GM12801 (cell line): ENCODE measurements around the gene NELL1.

Experiments used
- TF ChIP-seq, protein P1 (sequence below): IDR thresholded peaks from one replicate; pipeline ENCODE4 v1.5.1; 2011; ENCODE audit warnings: control low read depth; ENCODE audit not compliant: insufficient read length; ENCODE audit errors: extremely low read depth

The NELL1 gene

DNA sequence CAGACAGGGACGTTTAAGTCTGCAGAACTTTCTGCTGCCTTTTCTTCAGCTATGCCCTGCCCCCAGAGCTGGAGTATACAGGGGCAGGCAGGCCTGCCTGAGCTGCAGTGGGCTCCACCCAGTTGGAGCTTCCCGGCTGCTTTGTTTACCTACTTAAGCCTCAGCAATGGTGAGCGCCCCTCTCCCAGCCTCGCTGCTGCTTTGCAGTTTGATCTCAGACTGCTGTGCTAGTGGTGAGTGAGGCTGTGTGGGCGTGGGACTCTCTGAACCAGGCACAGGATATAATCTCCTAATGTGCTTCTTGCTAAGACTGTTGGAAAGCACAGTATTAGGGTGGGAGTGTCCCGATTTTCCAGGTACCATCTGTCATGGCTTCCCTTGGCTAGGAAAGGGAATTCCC lies 38.5 kb downstream of the NELL1 start:
- TF ChIP-seq, protein P1, sequence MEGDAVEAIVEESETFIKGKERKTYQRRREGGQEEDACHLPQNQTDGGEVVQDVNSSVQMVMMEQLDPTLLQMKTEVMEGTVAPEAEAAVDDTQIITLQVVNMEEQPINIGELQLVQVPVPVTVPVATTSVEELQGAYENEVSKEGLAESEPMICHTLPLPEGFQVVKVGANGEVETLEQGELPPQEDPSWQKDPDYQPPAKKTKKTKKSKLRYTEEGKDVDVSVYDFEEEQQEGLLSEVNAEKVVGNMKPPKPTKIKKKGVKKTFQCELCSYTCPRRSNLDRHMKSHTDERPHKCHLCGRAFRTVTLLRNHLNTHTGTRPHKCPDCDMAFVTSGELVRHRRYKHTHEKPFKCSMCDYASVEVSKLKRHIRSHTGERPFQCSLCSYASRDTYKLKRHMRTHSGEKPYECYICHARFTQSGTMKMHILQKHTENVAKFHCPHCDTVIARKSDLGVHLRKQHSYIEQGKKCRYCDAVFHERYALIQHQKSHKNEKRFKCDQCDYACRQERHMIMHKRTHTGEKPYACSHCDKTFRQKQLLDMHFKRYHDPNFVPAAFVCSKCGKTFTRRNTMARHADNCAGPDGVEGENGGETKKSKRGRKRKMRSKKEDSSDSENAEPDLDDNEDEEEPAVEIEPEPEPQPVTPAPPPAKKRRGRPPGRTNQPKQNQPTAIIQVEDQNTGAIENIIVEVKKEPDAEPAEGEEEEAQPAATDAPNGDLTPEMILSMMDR, result no peak

DNA sequence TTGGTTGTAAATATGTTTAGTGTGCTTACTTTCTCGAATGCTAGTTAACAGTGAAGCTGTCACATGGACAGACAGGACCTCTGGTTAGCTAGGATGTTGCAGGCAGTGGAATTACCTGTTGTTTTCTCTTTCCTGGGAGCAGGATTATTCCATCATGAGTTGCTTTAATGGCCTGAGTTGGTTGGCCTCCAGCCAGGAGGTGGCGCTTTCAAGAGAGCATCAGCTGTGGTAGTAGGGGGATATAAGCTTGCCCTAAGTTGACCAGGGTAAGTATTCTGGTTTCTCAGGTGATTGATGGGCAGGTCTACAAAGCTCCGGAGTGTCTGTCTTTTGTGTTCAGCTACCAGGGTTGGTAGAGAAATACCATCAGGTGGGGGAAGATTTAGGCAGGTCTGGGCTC lies 43.5 kb downstream of the NELL1 start:
- TF ChIP-seq, protein P1, result no peak

DNA sequence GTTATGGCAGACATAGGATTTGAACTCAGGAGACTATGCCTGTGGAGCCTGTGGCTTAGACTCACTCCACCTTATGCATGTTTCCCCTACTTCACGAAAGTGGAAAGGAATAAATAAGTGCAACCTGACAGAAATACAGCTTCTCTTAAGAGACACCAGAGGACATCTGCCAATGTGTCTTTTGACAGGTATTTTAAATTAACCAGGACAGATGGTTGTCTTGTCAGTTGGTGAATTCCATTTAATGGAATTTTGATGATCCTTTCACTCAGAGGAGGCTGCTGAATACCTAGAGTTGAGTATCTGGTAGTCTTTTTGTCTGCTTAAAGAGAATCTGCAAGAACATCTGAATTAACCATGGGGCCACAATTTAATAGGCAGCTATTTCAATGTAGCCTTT lies 46.1 kb downstream of the NELL1 start:
- TF ChIP-seq, protein P1, result no peak

DNA sequence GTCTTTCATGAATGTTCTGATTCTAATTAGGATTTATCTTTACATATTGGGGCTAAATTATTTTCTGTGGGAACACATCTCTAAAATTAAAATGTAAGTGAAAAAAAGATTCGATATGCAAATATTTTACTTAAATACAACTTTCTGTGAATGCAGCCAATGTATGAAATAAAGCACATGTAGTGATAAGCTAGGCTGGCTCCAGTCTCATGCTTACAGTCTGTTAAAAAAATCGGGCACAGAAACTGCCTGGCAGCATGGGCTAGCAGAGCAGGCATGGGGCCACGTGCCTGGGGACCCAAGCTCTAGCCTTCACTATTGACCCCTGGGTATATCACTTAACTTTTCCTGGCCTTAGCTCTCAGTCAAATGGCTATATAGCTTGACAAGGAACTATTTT lies 46.5 kb downstream of the NELL1 start:
- TF ChIP-seq, protein P1, result no peak

DNA sequence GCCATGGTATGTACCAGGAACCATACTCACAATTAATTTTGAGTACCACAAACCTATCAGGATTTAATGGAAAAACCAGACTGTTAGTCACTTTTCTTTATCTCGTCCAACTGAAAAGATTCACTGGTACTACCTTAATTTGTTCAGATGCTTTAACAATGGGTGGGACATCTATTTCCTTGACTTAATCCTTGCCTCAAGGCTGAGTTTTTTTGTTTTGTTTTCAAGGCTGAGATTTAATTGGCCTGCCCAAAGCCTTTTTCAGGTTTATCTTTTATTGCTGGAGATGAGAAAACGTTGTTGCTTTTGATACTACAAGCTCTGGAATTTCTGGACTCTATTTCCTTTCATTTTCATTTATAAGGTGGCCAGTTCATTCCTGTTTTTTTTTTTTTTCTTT lies 50.4 kb downstream of the NELL1 start:
- TF ChIP-seq, protein P1, result no peak

DNA sequence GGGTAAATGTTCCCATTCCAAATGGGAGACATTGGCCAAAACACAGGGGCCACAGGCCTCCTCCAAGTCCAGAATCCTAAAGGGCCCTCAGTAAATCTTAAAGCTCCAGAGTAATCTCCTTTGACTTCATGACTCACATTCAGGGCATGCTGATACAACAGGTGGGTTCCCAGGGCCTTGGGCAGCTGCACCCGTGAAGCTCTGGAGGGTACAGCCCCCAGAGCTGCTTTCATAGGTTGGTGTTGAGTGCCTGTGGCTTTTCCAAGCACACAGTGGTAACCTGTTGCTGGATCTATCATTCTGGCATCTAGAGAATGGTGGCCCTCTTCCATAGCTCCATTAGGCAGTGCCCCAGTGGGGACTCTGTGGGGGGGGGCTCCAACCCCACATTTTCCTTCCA lies 54.0 kb downstream of the NELL1 start:
- TF ChIP-seq, protein P1, result no peak

DNA sequence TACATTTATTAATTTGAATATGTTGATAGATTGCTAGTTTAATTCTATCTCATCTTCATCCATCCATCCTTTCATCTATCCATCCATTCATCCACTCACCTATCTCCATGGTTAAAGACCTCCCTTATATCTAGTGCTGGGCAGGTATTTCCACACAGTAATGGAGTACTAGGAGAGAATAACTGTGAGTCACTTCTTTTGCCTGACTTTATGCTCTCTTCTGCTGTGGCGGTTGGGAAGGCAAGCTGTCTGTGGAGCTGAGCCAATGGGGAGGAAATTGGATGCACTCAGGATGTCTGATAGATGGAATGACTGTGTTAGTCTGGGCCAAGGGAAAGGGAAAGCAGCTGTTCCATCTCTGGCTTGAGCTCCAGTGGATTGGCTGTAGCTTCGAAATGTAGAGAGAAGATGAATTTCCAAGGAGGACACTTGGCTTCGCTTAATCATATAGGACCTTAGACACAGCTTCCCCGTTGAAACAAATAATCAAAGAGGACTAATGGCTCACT lies 60.3 kb downstream of the NELL1 start:
- TF ChIP-seq, protein P1, result no peak
